Ascending aorta (tissue), 2 donors: Measurements from ENCODE around the gene RIN3. TPM values are rescaled to one million over a fixed set of nuclear protein-coding genes. Genes with fewer than 3 reads are reported as not detected.
A peak's percentile ranks its signal among the peaks of the same experiment; 100 is the strongest.

Experiments
- DNase-seq, 2 donors: peaks; one replicate each; pipeline ENCODE4 v3.0.0-alpha.2; 2019; ENCODE audit warnings: low spot score in 2 of 2
- H3K27ac ChIP-seq, 2 donors: fragments of 200-600 bp; sonication (generic); one replicate each; pipeline ENCODE4 v1.5.1; 2016 to 2017; ENCODE audit warnings: mild to moderate bottlenecking in 1 of 2
- H3K27me3 ChIP-seq: fragments of 200-600 bp; sonication (generic); one replicate; pipeline ENCODE4 v1.5.1; 2017
- H3K36me3 ChIP-seq, 2 donors: fragments of 200-600 bp; sonication (generic); one replicate each; pipeline ENCODE4 v1.5.1; 2016
- H3K4me1 ChIP-seq, 2 donors: fragments of 200-600 bp; sonication (generic); one replicate each; pipeline ENCODE4 v1.5.1; 2016 to 2017; ENCODE audit warnings: mild to moderate bottlenecking in 1 of 2
- H3K4me3 ChIP-seq, 2 donors: fragments of 200-600 bp; sonication (generic); one replicate each; pipeline ENCODE4 v1.5.1; 2016 to 2017; ENCODE audit warnings: mild to moderate bottlenecking in 1 of 2
- H3K9me3 ChIP-seq, 2 donors: fragments of 200-600 bp; sonication (generic); one replicate each; pipeline ENCODE4 v1.5.1; 2016
- CTCF ChIP-seq, 3 experiments: fragments of 200-600 bp in 2 of 3; fragments of 450-650 bp in 1 of 3; sonication (generic) in 2 of 3; IDR thresholded peaks; one replicate each; pipeline ENCODE4 v1.5.1; 2016 to 2019; ENCODE audit warnings: antibody characterized with exemption in 3 of 3, mild to moderate bottlenecking in 1 of 3, moderate library complexity in 1 of 3
- intact Hi-C: fragments of 100-400 bp; cut with DNase I; formaldehyde crosslinking; loops from one replicate; pipeline ENCODE4 v1.15.1; 2023
- total RNA-seq: library from RNA; depleted of rRNA; stranded (reverse); fragments of >200 nt; gene quantifications from one replicate; pipeline ENCODE4 v1.1.0, GENCODE V29; 2016

RIN3 gene
- total RNA-seq, 1 donor from 2014 or later = 30.3 TPM

GRCh38 chr14:92496191-92496857, 17.3 kb upstream of the RIN3 start:
- Histone ChIP-seq H3K9me3 (no peaks in the 10 kb centered on the region), H3K27me3 (no peaks in the 10 kb centered on the region), H3K36me3 (no peaks in the 10 kb centered on the region), H3K4me3 (no peak overlapping the region), H3K27ac (no peak overlapping the region), H3K4me1 (no peaks in the 10 kb centered on the region)
- DNase-seq = peak in 1 of 2 donors; percentile 54
- intact Hi-C loops = no loop called here
- TF ChIP-seq CTCF (IDR thresholded peaks at IDR 0.05) = no peak

- Histone ChIP-seq H3K27me3 (no peaks in the 10 kb centered on the region), H3K27ac (no peak overlapping the region), H3K9me3 (no peaks in the 10 kb centered on the region), H3K4me3 (no peak overlapping the region), H3K36me3 (no peaks in the 10 kb centered on the region), H3K4me1 (no peaks in the 10 kb centered on the region)
- DNase-seq = peak in 1 of 2 donors; percentile 42
- intact Hi-C loops = no loop called here
- TF ChIP-seq CTCF (IDR thresholded peaks at IDR 0.05) = no peak
These were observed 16.2 kb upstream of the RIN3 start for GRCh38 chr14:92497391-92497790.

GRCh38 chr14:92499234-92499633, 14.3 kb upstream of the RIN3 start:
- Histone ChIP-seq H3K4me1 (no peaks in the 10 kb centered on the region), H3K36me3 (no peaks in the 10 kb centered on the region), H3K27me3 (no peaks in the 10 kb centered on the region), H3K4me3 (no peak overlapping the region), H3K27ac (no peak overlapping the region), H3K9me3 (no peaks in the 10 kb centered on the region)
- intact Hi-C loops = no loop called here
- TF ChIP-seq CTCF (IDR thresholded peaks at IDR 0.05) = no peak
- peak in 1 of 2 donors; percentile 31 for DNase-seq

GRCh38 chr14:92500491-92500941, 13.1 kb upstream of the RIN3 start:
- no peak overlapping the region for H3K27ac ChIP-seq
- intact Hi-C loops = no loop called here
- no peaks in the 10 kb centered on the region for H3K9me3 ChIP-seq
- H3K4me3 ChIP-seq = no peak overlapping the region
- DNase-seq = peak in 1 of 2 donors; percentile 46
- TF ChIP-seq CTCF (IDR thresholded peaks at IDR 0.05) = no peak
- H3K27me3 ChIP-seq = no peaks in the 10 kb centered on the region
- no peaks in the 10 kb centered on the region for H3K36me3 ChIP-seq
- no peaks in the 10 kb centered on the region for H3K4me1 ChIP-seq

- DNase-seq = peak in 1 of 2 donors; percentile 22
- Histone ChIP-seq H3K27me3 (no peaks in the 10 kb centered on the region), H3K4me3 (no peak overlapping the region), H3K27ac (no peak overlapping the region), H3K9me3 (no peaks in the 10 kb centered on the region), H3K36me3 (no peaks in the 10 kb centered on the region), H3K4me1 (no peaks in the 10 kb centered on the region)
- no peak for TF ChIP-seq CTCF (IDR thresholded peaks at IDR 0.05)
- intact Hi-C loops = no loop called here
These were observed 11.7 kb upstream of the RIN3 start for GRCh38 chr14:92501891-92502351.
